Stimulated activated CD4-positive, alpha-beta T cell treated with anti-CD3 and anti-CD28 coated beads, Interleukin-4, amount 100 ng/mL, for 4 hours (primary cell): Measurements from ENCODE around the gene CDK15.
"Not testable (repeated sequence)": the region's sequence is repeated elsewhere in the genome, so short reads cannot be mapped to it uniquely, and the experiment has no call there.

Source experiments
- DNase-seq, 2 experiments: peaks; one replicate each; pipeline ENCODE4 v3.0.0-alpha.2; 2020

Gene CDK15

GRCh38 chr2:201833781-201834180 lies 27.4 kb downstream of the CDK15 start:
- no peak for DNase-seq

GRCh38 chr2:201835066-201835465 lies 28.7 kb downstream of the CDK15 start:
- no peak for DNase-seq

GRCh38 chr2:201837391-201837790 lies 31.1 kb downstream of the CDK15 start:
- DNase-seq, result no peak

- no peak for DNase-seq
Measured at GRCh38 chr2:201837824-201838431, 31.6 kb downstream of the CDK15 start.

- no peak for DNase-seq
Measured at GRCh38 chr2:201839727-201840126, 33.4 kb downstream of the CDK15 start.

- DNase-seq, result no peak
Measured at GRCh38 chr2:201840726-201841125, 34.4 kb downstream of the CDK15 start.

GRCh38 chr2:201842131-201842860 lies 36.0 kb downstream of the CDK15 start:
- DNase-seq, result no peak

- not testable (repeated sequence) for DNase-seq
Measured at GRCh38 chr2:201844922-201845321, 38.6 kb downstream of the CDK15 start.

- DNase-seq, result no peak
Measured at GRCh38 chr2:201847481-201847880, 41.1 kb downstream of the CDK15 start.

GRCh38 chr2:201852462-201852861 lies 46.1 kb downstream of the CDK15 start:
- no peak for DNase-seq

GRCh38 chr2:201852878-201853415 lies 46.6 kb downstream of the CDK15 start:
- DNase-seq, result no peak

GRCh38 chr2:201854221-201854801 lies 48.0 kb downstream of the CDK15 start:
- no peak for DNase-seq

GRCh38 chr2:201854841-201855240 lies 48.5 kb downstream of the CDK15 start:
- no peak for DNase-seq

- DNase-seq, result no peak
Measured at GRCh38 chr2:201855356-201855755, 49.0 kb downstream of the CDK15 start.

GRCh38 chr2:201857326-201857725 lies 51.0 kb downstream of the CDK15 start:
- no peak for DNase-seq

- peak; percentile 3 for DNase-seq
Measured at GRCh38 chr2:201858281-201859184, 52.2 kb downstream of the CDK15 start.

GRCh38 chr2:201859949-201860348 lies 53.6 kb downstream of the CDK15 start:
- DNase-seq, result no peak

GRCh38 chr2:201860636-201861066 lies 54.3 kb downstream of the CDK15 start:
- peak in 1 of 2 experiments; percentile 18 for DNase-seq

- DNase-seq, result no peak
Measured at GRCh38 chr2:201862843-201863242, 56.5 kb downstream of the CDK15 start.

- DNase-seq, result no peak
Measured at GRCh38 chr2:201866643-201867473, 60.5 kb downstream of the CDK15 start.

GRCh38 chr2:201871471-201871870 lies 65.1 kb downstream of the CDK15 start:
- DNase-seq, result no peak

GRCh38 chr2:201872591-201872990 lies 66.3 kb downstream of the CDK15 start:
- DNase-seq, result no peak
